Gastrocnemius medialis (tissue), 4 donors: Measurements from ENCODE around the gene CDH23.
A peak's percentile ranks its signal among the peaks of the same experiment; 100 is the strongest.

Experiments
- POLR2A ChIP-seq, 2 donors: fragments of 450-650 bp; IDR thresholded peaks; one replicate each; pipeline ENCODE4 v1.6.1; 2017; ENCODE audit warnings: antibody characterized with exemption in 2 of 2, mild to moderate bottlenecking in 2 of 2, moderate library complexity in 2 of 2
- TF ChIP-seq, protein P1 (sequence below), 5 experiments: fragments of 450-650 bp in 3 of 5; fragments of 200-600 bp in 2 of 5; sonication (generic) in 2 of 5; IDR thresholded peaks in 4 of 5; conservative IDR thresholded peaks in 1 of 5; 1 replicate in 4 of 5; 2 replicates in 1 of 5; pipeline ENCODE4 v1.5.1; 2016 to 2019; ENCODE audit warnings: antibody characterized with exemption in 5 of 5, mild to moderate bottlenecking in 3 of 5, moderate library complexity in 3 of 5

DNA sequence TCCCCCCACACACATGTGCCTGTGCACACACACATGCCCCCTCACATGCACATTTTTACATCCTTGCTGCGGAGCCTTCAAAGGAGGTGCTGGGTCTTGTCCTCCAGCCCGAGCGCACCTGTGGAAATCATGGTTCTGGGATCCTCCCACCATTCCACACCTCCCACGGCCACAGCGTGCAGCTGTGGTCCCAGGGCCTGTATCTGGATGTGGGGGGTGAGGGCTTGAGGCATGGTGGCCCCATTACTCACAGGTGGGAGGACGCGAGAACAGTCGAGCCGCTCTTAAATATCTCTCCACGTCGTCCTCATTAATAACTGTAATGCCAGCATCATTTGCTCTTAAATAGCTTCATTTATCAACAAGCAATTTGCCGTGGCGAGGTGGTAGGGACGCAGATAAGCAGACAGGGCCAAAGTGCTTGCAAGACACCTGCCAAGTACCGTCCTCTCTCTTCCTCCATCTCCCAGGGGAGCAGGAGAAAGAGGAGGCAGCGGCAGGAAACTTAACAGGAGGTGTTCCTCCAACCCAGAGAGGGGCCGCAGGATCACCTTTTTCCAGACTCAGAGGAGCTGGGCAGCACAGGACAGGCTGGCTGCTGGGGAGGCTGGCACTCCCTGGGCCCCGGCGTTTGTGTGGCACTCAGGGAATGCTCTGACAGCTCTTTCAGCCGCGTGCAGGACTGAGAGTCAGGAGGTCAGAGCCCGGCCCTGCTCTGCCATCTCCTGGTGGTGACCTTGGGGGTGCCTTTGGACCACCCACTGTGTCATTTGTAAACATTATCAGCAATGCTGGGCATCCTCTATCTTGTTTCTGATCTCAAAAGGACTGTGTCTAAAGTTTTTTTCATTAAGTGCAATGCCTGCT lies 87.4 kb downstream of the CDH23 start:
- TF ChIP-seq, protein P1, sequence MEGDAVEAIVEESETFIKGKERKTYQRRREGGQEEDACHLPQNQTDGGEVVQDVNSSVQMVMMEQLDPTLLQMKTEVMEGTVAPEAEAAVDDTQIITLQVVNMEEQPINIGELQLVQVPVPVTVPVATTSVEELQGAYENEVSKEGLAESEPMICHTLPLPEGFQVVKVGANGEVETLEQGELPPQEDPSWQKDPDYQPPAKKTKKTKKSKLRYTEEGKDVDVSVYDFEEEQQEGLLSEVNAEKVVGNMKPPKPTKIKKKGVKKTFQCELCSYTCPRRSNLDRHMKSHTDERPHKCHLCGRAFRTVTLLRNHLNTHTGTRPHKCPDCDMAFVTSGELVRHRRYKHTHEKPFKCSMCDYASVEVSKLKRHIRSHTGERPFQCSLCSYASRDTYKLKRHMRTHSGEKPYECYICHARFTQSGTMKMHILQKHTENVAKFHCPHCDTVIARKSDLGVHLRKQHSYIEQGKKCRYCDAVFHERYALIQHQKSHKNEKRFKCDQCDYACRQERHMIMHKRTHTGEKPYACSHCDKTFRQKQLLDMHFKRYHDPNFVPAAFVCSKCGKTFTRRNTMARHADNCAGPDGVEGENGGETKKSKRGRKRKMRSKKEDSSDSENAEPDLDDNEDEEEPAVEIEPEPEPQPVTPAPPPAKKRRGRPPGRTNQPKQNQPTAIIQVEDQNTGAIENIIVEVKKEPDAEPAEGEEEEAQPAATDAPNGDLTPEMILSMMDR (IDR thresholded peaks at IDR 0.05 in 4 of 5, conservative IDR thresholded peaks at IDR 0.05 in 1 of 5): peak in 1 of 5 experiments; percentile 17
- TF ChIP-seq POLR2A (IDR thresholded peaks at IDR 0.05): no peak
